ENCODE results near the gene STXBP3.

The STXBP3 gene

DNA sequence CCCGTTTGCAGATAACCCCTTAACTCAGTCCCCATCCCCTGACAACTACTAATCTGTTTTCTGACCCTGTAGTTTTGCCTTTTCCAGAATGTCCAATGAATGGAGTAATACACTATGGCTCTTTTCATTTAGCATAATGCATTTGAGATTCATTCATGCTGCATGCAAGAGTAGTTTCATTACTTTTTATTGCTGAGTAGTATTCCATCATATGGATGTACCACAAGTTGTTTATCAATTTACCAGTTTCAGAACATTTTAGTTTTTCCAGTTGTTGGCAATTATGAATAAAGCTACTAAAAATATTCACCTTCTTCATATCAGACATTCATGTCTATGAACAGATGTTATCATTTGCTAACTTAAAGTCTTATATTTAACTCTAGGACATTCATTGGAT lies 45.3 kb downstream of the STXBP3 start:
- TF ChIP-seq, protein P1, sequence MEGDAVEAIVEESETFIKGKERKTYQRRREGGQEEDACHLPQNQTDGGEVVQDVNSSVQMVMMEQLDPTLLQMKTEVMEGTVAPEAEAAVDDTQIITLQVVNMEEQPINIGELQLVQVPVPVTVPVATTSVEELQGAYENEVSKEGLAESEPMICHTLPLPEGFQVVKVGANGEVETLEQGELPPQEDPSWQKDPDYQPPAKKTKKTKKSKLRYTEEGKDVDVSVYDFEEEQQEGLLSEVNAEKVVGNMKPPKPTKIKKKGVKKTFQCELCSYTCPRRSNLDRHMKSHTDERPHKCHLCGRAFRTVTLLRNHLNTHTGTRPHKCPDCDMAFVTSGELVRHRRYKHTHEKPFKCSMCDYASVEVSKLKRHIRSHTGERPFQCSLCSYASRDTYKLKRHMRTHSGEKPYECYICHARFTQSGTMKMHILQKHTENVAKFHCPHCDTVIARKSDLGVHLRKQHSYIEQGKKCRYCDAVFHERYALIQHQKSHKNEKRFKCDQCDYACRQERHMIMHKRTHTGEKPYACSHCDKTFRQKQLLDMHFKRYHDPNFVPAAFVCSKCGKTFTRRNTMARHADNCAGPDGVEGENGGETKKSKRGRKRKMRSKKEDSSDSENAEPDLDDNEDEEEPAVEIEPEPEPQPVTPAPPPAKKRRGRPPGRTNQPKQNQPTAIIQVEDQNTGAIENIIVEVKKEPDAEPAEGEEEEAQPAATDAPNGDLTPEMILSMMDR (IDR thresholded peaks at IDR 0.05): no peak

DNA sequence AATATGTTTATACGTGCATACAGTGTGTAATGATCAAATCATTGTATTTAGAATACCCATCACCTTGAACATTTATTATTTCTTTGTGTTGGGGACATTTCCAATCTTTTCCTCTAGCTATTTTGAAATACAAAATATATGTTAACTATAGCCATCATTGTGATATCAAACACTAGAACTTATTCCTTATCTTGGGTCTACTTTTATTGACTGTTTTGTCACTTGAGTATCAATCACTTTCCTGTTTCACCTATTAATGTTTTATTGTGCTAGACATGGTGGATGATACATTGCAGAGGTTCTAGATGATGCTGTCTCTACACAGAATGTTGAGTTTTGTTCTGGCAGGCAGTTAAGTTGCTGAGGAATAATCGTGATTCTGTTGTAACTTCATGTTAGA lies 45.9 kb downstream of the STXBP3 start:
- TF ChIP-seq, protein P1 (IDR thresholded peaks at IDR 0.05): no peak

DNA sequence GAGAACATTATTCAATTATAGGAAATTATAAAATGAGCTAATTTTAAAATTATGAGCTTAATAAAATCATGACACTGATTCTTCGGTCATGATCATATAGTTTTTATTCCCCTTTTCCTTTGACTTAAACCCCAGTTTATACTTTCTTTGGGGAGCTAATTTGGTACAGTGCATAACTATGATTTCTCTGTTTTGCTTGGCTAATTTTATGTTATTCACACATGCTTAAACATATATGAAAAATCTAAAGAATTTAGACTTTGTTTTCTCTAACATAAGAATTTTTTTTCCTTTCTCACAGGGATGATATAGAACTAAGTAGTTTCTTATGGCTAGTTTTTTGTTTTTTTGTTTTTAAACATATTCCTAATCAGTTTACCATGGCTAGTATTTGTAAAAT lies 52.5 kb downstream of the STXBP3 start:
- TF ChIP-seq, protein P1 (IDR thresholded peaks at IDR 0.05): no peak

DNA sequence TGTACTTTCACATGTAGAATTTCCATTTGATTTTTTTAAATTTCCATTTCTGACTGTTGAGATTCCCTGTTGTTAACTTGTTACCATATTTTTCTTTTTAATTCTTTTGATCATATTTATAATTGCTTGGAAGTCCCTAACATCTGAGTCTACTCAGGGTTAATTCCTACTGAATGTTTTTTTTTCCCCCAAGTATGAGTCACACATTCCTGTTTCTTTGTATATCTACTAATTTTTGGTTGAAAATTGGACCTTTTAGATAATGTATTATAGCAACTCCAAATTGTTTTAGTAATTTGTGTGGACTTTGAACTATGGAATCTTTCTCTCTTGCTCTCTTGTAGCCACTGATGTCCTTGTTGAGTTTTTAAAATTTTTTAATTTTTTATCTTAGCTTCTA lies 54.6 kb downstream of the STXBP3 start:
- TF ChIP-seq, protein P1 (IDR thresholded peaks at IDR 0.05): no peak

DNA sequence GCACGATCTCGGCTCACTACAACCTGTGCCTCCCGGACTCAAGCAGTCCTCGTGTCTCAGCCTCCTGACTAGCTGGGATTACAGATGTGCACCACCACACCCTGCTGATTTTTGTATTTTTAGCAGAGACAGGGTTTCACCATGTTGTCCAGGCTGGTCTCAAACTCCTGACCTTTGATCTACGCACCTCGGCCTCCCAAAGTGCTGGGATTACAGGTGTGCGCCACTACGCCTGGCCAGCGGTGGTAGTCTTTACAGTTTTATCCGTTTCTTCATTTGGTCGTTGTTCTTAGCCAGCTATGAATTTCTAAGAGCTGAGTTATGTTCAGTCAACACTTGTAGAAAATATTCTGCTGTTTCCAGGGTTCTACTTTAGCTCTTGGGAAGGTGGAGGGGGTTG lies 57.1 kb downstream of the STXBP3 start:
- TF ChIP-seq, protein P1 (IDR thresholded peaks at IDR 0.05): no peak

DNA sequence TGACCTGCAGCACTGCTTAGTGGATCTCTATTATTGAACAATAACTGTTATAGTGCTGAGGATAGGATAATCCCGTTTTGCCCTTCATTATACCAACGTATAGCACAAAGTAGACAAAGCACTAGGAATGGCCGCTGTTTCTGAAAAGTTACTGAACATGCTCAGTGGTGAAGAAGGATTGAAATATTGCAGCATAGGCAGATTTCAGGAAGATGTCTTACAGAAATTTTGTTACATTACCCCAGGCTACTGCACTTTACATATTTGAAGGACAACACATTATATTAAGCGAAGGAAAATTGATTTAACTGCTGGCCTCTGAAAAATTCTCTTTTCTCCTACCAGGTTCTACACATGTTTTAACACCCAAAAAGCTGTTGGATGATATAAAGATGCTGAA lies 62.0 kb downstream of the STXBP3 start:
- TF ChIP-seq, protein P1 (IDR thresholded peaks at IDR 0.05): no peak

DNA sequence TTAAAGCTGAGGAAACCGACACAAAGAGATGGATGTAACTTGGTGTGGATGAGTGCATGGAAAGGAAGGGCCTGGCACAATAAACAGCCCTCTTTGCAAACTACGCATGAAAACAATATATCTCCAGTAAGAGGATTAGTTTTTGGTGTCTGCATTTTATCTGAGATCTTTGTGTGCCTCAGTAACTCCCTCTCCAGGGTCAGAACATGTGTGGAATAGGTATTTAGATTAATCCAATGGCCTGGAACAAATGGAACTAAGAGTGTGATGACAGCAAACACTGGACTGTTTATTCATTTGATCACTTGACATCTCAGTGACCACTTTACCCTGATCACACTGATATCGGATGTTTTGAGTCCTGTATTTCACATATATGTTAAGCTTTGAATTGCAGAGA lies 65.1 kb downstream of the STXBP3 start:
- TF ChIP-seq, protein P1 (IDR thresholded peaks at IDR 0.05): no peak

DNA sequence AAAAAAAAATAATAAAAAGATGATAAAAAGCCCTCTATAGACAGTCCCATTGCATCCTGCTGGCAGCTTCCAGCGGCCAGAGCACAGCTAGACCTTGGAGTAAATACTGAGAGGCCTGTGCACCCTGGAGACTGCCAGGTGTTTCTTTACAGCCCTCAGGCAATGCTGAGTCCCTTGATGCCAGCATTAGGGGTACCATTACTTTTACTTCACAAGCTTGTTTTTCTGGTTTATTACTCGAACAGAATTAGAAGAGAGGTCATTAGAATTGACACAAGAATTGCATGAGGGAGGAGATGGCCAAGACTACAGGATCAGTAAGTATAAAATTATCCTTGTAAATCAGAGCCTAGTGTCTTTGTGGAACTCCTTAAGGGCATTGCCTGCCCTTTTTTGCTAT lies 66.9 kb downstream of the STXBP3 start:
- TF ChIP-seq, protein P1 (IDR thresholded peaks at IDR 0.05): no peak
